Left lung (tissue), 10 donors: ENCODE measurements around the gene PTGS1. TPM values are rescaled to one million over a fixed set of nuclear protein-coding genes. Genes with fewer than 3 reads are reported as not detected.

Source experiments
- ATAC-seq: fragments of 200-7000 bp; cut with Tn5 transposase; one replicate; pipeline ENCODE4 v1.9.1; 2020; ENCODE audit warnings: moderate library complexity
- DNase-seq, 4 donors: peaks; one replicate each; pipeline ENCODE4 v3.0.0-alpha.2; 2013 to 2020
- H3K27ac ChIP-seq, 2 donors: fragments of 200-600 bp; sonication (generic) in 1 of 2; one replicate each; pipeline versions ENCODE4 v1.5.0 to v1.8.0; 2020 to 2021
- H3K27me3 ChIP-seq, 2 donors: fragments of 200-600 bp; sonication (generic) in 1 of 2; one replicate each; pipeline versions ENCODE4 v1.5.0 to v1.8.0; 2020 to 2021
- H3K36me3 ChIP-seq, 2 donors: fragments of 200-600 bp; sonication (generic) in 1 of 2; one replicate each; pipeline versions ENCODE4 v1.5.0 to v1.8.0; 2020 to 2021
- H3K4me1 ChIP-seq, 2 donors: fragments of 200-600 bp; one replicate each; pipeline ENCODE4 v1.8.0; 2021
- H3K4me3 ChIP-seq, 2 donors: fragments of 200-600 bp; sonication (generic) in 1 of 2; one replicate each; pipeline versions ENCODE4 v1.5.0 to v1.8.0; 2020 to 2021; ENCODE audit warnings: mild to moderate bottlenecking in 1 of 2
- H3K9me3 ChIP-seq, 2 donors: fragments of 200-600 bp; sonication (generic) in 1 of 2; one replicate each; pipeline versions ENCODE4 v1.5.0 to v1.8.0; 2020 to 2021
- CTCF ChIP-seq, 2 donors: fragments of 200-600 bp; sonication (generic) in 1 of 2; IDR thresholded peaks; one replicate each; pipeline versions ENCODE4 v1.5.0 to v1.8.0; 2021; ENCODE audit warnings: antibody characterized with exemption in 2 of 2
- intact Hi-C, 2 donors: fragments of 100-400 bp; cut with DNase I; formaldehyde crosslinking; loops; one replicate each; pipeline versions ENCODE4 v1.11.2 to v1.14.2; 2022
- polyA plus RNA-seq, 6 donors: library from polyadenylated mRNA; unstranded; fragments of 120-200 nt; gene quantifications; one replicate each; pipeline ENCODE4 v1.2.1, GENCODE V29; 2013; ENCODE audit not compliant: insufficient read length in 6 of 6
- total RNA-seq, 2 donors: library from RNA; stranded (reverse); fragmentation: NEBNext Ultra II Directional; extraction: Animal tissue kit (Norgen Biotek cat#: 25700); gene quantifications; one replicate each; pipeline ENCODE4 v1.2.1, GENCODE V29; 2021
- donor health status: DM: no; HTN: yes; CAD: no.
- donor health status: DM: no; HTN: no; CAD: no.

Gene PTGS1
- total and polyA plus RNA-seq, 8 donors: 3.8 to 16.3 (median 4.8) TPM

- H3K4me1 ChIP-seq: no peaks in the 10 kb centered on the region
- ATAC-seq (no peak), DNase-seq (no peak)
- H3K27ac ChIP-seq: no peak overlapping the region
- H3K4me3 ChIP-seq: no peak overlapping the region
- no peaks in the 10 kb centered on the region for H3K9me3 ChIP-seq
- intact Hi-C loops: no loop called here
- H3K36me3 ChIP-seq: no peaks in the 10 kb centered on the region
- no peaks in the 10 kb centered on the region for H3K27me3 ChIP-seq
- TF ChIP-seq CTCF (IDR thresholded peaks at IDR 0.05): no peak
Measured at GRCh38 chr9:122392284-122392683, 21.5 kb downstream of the PTGS1 start.

GRCh38 chr9:122392714-122393113 lies 21.9 kb downstream of the PTGS1 start:
- no peaks in the 10 kb centered on the region for H3K27me3 ChIP-seq
- no peaks in the 10 kb centered on the region for H3K9me3 ChIP-seq
- no peak for DNase-seq
- no peaks in the 10 kb centered on the region for H3K36me3 ChIP-seq
- TF ChIP-seq CTCF (IDR thresholded peaks at IDR 0.05): no peak
- ATAC-seq: no peak
- no peaks in the 10 kb centered on the region for H3K4me1 ChIP-seq
- no peak overlapping the region for H3K4me3 ChIP-seq
- intact Hi-C loops: no loop called here
- no peak overlapping the region for H3K27ac ChIP-seq

- Histone ChIP-seq H3K27me3 (no peaks in the 10 kb centered on the region), H3K9me3 (no peaks in the 10 kb centered on the region), H3K4me1 (no peaks in the 10 kb centered on the region), H3K36me3 (no peaks in the 10 kb centered on the region), H3K27ac (no peak overlapping the region), H3K4me3 (no peak overlapping the region)
- ATAC-seq (no peak), DNase-seq (no peak)
- intact Hi-C loops: no loop called here
- TF ChIP-seq CTCF (IDR thresholded peaks at IDR 0.05): no peak
Measured at GRCh38 chr9:122393284-122393983, 22.6 kb downstream of the PTGS1 start.

- no peaks in the 10 kb centered on the region for H3K36me3 ChIP-seq
- intact Hi-C loops: no loop called here
- no peaks in the 10 kb centered on the region for H3K27me3 ChIP-seq
- H3K9me3 ChIP-seq: no peaks in the 10 kb centered on the region
- peak overlapping the region in 1 of 2 donors; percentile 29 for H3K27ac ChIP-seq
- DNase-seq: no peak
- no peak for TF ChIP-seq CTCF (IDR thresholded peaks at IDR 0.05)
- ATAC-seq: peak; percentile 65
- H3K4me1 ChIP-seq: no peaks in the 10 kb centered on the region
- H3K4me3 ChIP-seq: no peak overlapping the region
Measured at GRCh38 chr9:122394265-122395125, 23.7 kb downstream of the PTGS1 start.

GRCh38 chr9:122396614-122397148 lies 25.9 kb downstream of the PTGS1 start:
- DNase-seq (no peak), ATAC-seq (no peak)
- no peaks in the 10 kb centered on the region for H3K27me3 ChIP-seq
- no peak overlapping the region for H3K4me3 ChIP-seq
- no peaks in the 10 kb centered on the region for H3K36me3 ChIP-seq
- no peaks in the 10 kb centered on the region for H3K9me3 ChIP-seq
- TF ChIP-seq CTCF (IDR thresholded peaks at IDR 0.05): no peak
- intact Hi-C loops: no loop called here
- no peaks in the 10 kb centered on the region for H3K4me1 ChIP-seq
- H3K27ac ChIP-seq: no peak overlapping the region
